ENCODE data around the gene CDKAL1. TPM values are rescaled to one million over a fixed set of nuclear protein-coding genes. Genes with fewer than 3 reads are reported as not detected.

The CDKAL1 gene
- total RNA-seq, 1 experiment from 2014 or later: 11.8 TPM

- Mint-ChIP-seq H3K27me3 (ENCODE audit: insufficient read depth, unreplicated experiment) (no peaks in the 10 kb centered on the region), H3K36me3 (ENCODE audit: insufficient read depth, unreplicated experiment) (peaks cover 7% of the 10 kb centered on the region), H3K9me3 (ENCODE audit: unreplicated experiment) (no peaks in the 10 kb centered on the region), H3K4me3 (ENCODE audit: unreplicated experiment) (no peak overlapping the region), H3K27ac (ENCODE audit: low read depth, unreplicated experiment) (no peak overlapping the region), H3K4me1 (ENCODE audit: insufficient read depth, unreplicated experiment) (no peaks in the 10 kb centered on the region)
- BruUV-seq (replicated peaks): no TSS peak
- no peak for TF ChIP-seq CTCF (IDR thresholded peaks at IDR 0.05; ENCODE audit: unreplicated experiment)
- CTCF ChIA-PET: interaction anchor here (0.6 kb wide), 2 partner anchors 461 to 732 kb away, joined by 3 to 4 read pairs; no protein-coding TSS in a partner anchor
- DNase-seq (ENCODE audit: unreplicated experiment): no peak
- POLR2A ChIA-PET: no interaction called here
- intact Hi-C loops (cut with micrococcal nuclease): no loop called here
Measured at GRCh38 chr6:20778459-20778858, 244.2 kb downstream of the CDKAL1 start.

GRCh38 chr6:20778912-20779311 is 244.7 kb downstream of the CDKAL1 start:
- CTCF ChIA-PET: interaction anchor here (0.6 kb wide), 1 partner anchor 461 kb away, joined by 4 read pairs; no protein-coding TSS in a partner anchor
- POLR2A ChIA-PET: no interaction called here
- Mint-ChIP-seq H3K27me3 (ENCODE audit: insufficient read depth, unreplicated experiment) (no peaks in the 10 kb centered on the region), H3K27ac (ENCODE audit: low read depth, unreplicated experiment) (no peak overlapping the region), H3K9me3 (ENCODE audit: unreplicated experiment) (no peaks in the 10 kb centered on the region), H3K4me3 (ENCODE audit: unreplicated experiment) (no peak overlapping the region), H3K36me3 (ENCODE audit: insufficient read depth, unreplicated experiment) (peaks cover 7% of the 10 kb centered on the region), H3K4me1 (ENCODE audit: insufficient read depth, unreplicated experiment) (no peaks in the 10 kb centered on the region)
- intact Hi-C loops (cut with micrococcal nuclease): no loop called here
- no peak for TF ChIP-seq CTCF (IDR thresholded peaks at IDR 0.05; ENCODE audit: unreplicated experiment)
- no TSS peak for BruUV-seq (replicated peaks)
- no peak for DNase-seq (ENCODE audit: unreplicated experiment)

- BruUV-seq (replicated peaks): no TSS peak
- POLR2A ChIA-PET: interaction anchor here (0.6 to 1.4 kb wide), 3 partner anchors 764 to 806 kb away, joined by 3 to 6 read pairs (median 4); partner anchors contain the start of gene SOX4
Measured at GRCh38 chr6:20789162-20789561, 254.9 kb downstream of the CDKAL1 start.

More at GRCh38 chr6:20789162-20789561, 254.9 kb downstream of the CDKAL1 start:
- peak; percentile 18 for DNase-seq (ENCODE audit: unreplicated experiment)
- Mint-ChIP-seq H3K4me3 (ENCODE audit: unreplicated experiment) (no peak overlapping the region), H3K9me3 (ENCODE audit: unreplicated experiment) (no peaks in the 10 kb centered on the region), H3K36me3 (ENCODE audit: insufficient read depth, unreplicated experiment) (peaks cover 10% of the 10 kb centered on the region), H3K27ac (ENCODE audit: low read depth, unreplicated experiment) (no peak overlapping the region), H3K4me1 (ENCODE audit: insufficient read depth, unreplicated experiment) (no peaks in the 10 kb centered on the region), H3K27me3 (ENCODE audit: insufficient read depth, unreplicated experiment) (no peaks in the 10 kb centered on the region)
- intact Hi-C loops (cut with micrococcal nuclease): loop anchor here (1.0 kb wide), 1 partner anchor 800 kb away; no protein-coding TSS in a partner anchor
- CTCF ChIA-PET: interaction anchor here (0.5 to 2.4 kb wide), 5 partner anchors 20 to 799 kb away, joined by 3 to 13 read pairs (median 3); no protein-coding TSS in a partner anchor
- TF ChIP-seq CTCF (IDR thresholded peaks at IDR 0.05; ENCODE audit: unreplicated experiment): peak; percentile 15
